K562 (cell line): ENCODE data around the gene TMEM245.

Experiments used
- ESRRB ChIP-seq: fragments of 250-450 bp; sonication (Bioruptor Pico); IDR thresholded peaks from 2 replicates; pipeline ENCODE4 v1.5.0; 2020; ENCODE audit warnings: mild to moderate bottlenecking, moderate library complexity, borderline replicate concordance
- FOXM1 ChIP-seq, 2 experiments: fragments of 450-650 bp in 1 of 2; sonication (generic) in 1 of 2; formaldehyde crosslinking in 1 of 2; IDR thresholded peaks; 2 replicates each; pipeline versions ENCODE4 v1.6.1 to v1.9.0; 2017 to 2022; ENCODE audit warnings: low read depth in 2 of 2, mild to moderate bottlenecking in 2 of 2, missing genetic modification reagents in 1 of 2, moderate library complexity in 1 of 2
- GABPA ChIP-seq: fragments of 200-800 bp; sonication (Bioruptor generic); conservative IDR thresholded peaks from 2 replicates; pipeline ENCODE4 v1.6.1; 2016; ENCODE audit warnings: low read depth, missing genetic modification characterization, missing compliant biosample characterization
- SAFB2 ChIP-seq: fragments of 200-400 bp; formaldehyde crosslinking; IDR thresholded peaks from 2 replicates; pipeline ENCODE4 v1.6.1; 2018; ENCODE audit warnings: borderline replicate concordance, low read length, low read depth, moderate library complexity; ENCODE audit not compliant: severe bottlenecking
- SMARCE1 ChIP-seq: fragments of 450-650 bp; IDR thresholded peaks from 2 replicates; pipeline ENCODE4 v1.7.1; 2016; ENCODE audit warnings: mild to moderate bottlenecking
- THRAP3 ChIP-seq: fragments of 450-650 bp; IDR thresholded peaks from 2 replicates; pipeline ENCODE4 v1.6.1; 2016; ENCODE audit warnings: mild to moderate bottlenecking, inconsistent platforms, borderline replicate concordance
- ZNF778 ChIP-seq: fragments of 450-650 bp; formaldehyde crosslinking; IDR thresholded peaks from 2 replicates; pipeline ENCODE4 v1.4.0; 2020; ENCODE audit warnings: mild to moderate bottlenecking, moderate library complexity
- TF ChIP-seq, protein P1 (sequence below), 3 experiments: IDR thresholded peaks in 2 of 3; conservative IDR thresholded peaks in 1 of 3; 2 replicates each; pipeline ENCODE4 v1.5.1; 2011 to 2012; ENCODE audit warnings: low read length in 3 of 3, mild to moderate bottlenecking in 3 of 3, control low read depth in 2 of 3, improper control_type of control experiment in 1 of 3, inconsistent platforms in 1 of 3, low read depth in 1 of 3, mixed read lengths in 1 of 3, moderate library complexity in 1 of 3; ENCODE audit not compliant: insufficient read depth in 2 of 3
- TF ChIP-seq, protein P2 (sequence below): IDR thresholded peaks from 3 replicates; pipeline ENCODE4 v1.6.1; 2011; ENCODE audit warnings: borderline replicate concordance, mild to moderate bottlenecking; ENCODE audit not compliant: insufficient read length, insufficient read depth

DNA sequence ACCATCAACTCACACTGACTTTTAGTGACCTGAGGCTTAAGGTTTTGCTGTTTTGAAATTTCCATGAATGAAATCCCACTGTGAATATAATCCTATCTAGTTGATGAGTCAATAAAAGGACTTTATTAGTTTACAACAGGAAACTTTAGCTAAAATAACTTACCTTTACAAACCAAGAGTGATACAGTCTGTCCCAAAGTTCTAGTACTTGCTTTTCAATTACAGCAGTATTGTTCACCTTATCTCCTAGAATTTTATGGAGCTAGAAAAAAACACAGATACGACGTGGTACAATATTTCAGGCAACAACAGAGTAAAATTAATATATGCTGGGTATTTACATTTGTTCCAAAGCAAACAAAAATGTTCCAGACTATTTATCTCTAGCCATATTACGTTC is 59.6 kb downstream of the TMEM245 start:
- TF ChIP-seq ESRRB (CRISPR knock-in tag) (no peak), ZNF778 (CRISPR knock-in tag) (no peak), SMARCE1 (no peak), GABPA (no peak), SAFB2 (no peak), THRAP3 (no peak), FOXM1 (IDR thresholded peaks at IDR 0.05; ENCODE audit: low read depth) (no peak), FOXM1 (CRISPR knock-in tag; IDR thresholded peaks at IDR 0.05; ENCODE audit: low read depth) (no peak)
- TF ChIP-seq, protein P1, sequence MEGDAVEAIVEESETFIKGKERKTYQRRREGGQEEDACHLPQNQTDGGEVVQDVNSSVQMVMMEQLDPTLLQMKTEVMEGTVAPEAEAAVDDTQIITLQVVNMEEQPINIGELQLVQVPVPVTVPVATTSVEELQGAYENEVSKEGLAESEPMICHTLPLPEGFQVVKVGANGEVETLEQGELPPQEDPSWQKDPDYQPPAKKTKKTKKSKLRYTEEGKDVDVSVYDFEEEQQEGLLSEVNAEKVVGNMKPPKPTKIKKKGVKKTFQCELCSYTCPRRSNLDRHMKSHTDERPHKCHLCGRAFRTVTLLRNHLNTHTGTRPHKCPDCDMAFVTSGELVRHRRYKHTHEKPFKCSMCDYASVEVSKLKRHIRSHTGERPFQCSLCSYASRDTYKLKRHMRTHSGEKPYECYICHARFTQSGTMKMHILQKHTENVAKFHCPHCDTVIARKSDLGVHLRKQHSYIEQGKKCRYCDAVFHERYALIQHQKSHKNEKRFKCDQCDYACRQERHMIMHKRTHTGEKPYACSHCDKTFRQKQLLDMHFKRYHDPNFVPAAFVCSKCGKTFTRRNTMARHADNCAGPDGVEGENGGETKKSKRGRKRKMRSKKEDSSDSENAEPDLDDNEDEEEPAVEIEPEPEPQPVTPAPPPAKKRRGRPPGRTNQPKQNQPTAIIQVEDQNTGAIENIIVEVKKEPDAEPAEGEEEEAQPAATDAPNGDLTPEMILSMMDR (IDR thresholded peaks at IDR 0.05 in 2 of 3, conservative IDR thresholded peaks at IDR 0.05 in 1 of 3; ENCODE audit: insufficient read depth in 2 of 3, low read depth in 1 of 3, low read length in 3 of 3), result no peak
- TF ChIP-seq, protein P2, sequence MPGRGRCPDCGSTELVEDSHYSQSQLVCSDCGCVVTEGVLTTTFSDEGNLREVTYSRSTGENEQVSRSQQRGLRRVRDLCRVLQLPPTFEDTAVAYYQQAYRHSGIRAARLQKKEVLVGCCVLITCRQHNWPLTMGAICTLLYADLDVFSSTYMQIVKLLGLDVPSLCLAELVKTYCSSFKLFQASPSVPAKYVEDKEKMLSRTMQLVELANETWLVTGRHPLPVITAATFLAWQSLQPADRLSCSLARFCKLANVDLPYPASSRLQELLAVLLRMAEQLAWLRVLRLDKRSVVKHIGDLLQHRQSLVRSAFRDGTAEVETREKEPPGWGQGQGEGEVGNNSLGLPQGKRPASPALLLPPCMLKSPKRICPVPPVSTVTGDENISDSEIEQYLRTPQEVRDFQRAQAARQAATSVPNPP, result no peak
